Parathyroid adenoma (tissue), 2 donors: ENCODE measurements around the gene TRIM45.

Experiments used
- H2AFZ ChIP-seq: fragments of 300-600 bp; sonication (generic); one replicate; pipeline ENCODE4 v1.7.0; 2017; ENCODE audit warnings: antibody characterized with exemption, mild to moderate bottlenecking
- H3K27ac ChIP-seq: fragments of 300-600 bp; sonication (generic); one replicate; pipeline ENCODE4 v1.7.0; 2017
- H3K27me3 ChIP-seq: fragments of 300-600 bp; sonication (generic); one replicate; pipeline ENCODE4 v1.7.0; 2017; ENCODE audit warnings: low read length; ENCODE audit not compliant: control insufficient read depth, insufficient read depth
- H3K36me3 ChIP-seq: fragments of 300-600 bp; sonication (generic); one replicate; pipeline ENCODE4 v1.7.0; 2017; ENCODE audit warnings: low read length; ENCODE audit not compliant: control insufficient read depth, insufficient read depth
- H3K4me1 ChIP-seq: fragments of 300-600 bp; sonication (generic); one replicate; pipeline ENCODE4 v1.7.0; 2017; ENCODE audit warnings: control low read depth
- H3K4me2 ChIP-seq: fragments of 300-600 bp; sonication (generic); one replicate; pipeline ENCODE4 v1.7.0; 2017; ENCODE audit warnings: low read length
- H3K4me3 ChIP-seq: fragments of 300-600 bp; sonication (generic); one replicate; pipeline ENCODE4 v1.7.0; 2017; ENCODE audit warnings: low read depth, low read length
- H3K79me2 ChIP-seq: fragments of 300-600 bp; sonication (generic); one replicate; pipeline ENCODE4 v1.7.0; 2017; ENCODE audit warnings: control low read depth
- H3K9ac ChIP-seq: fragments of 300-600 bp; sonication (generic); one replicate; pipeline ENCODE4 v1.7.0; 2017; ENCODE audit warnings: mild to moderate bottlenecking
- H3K9me3 ChIP-seq: fragments of 300-600 bp; sonication (generic); one replicate; pipeline ENCODE4 v1.7.0; 2017; ENCODE audit warnings: low read length; ENCODE audit not compliant: control insufficient read depth
- TF ChIP-seq, protein P1 (sequence below): fragments of 300-600 bp; sonication (generic); IDR thresholded peaks from one replicate; pipeline ENCODE4 v1.7.0; 2017; ENCODE audit warnings: antibody characterized with exemption, mild to moderate bottlenecking
- donor health status: primary hyperparathyroidism.

Gene TRIM45

DNA sequence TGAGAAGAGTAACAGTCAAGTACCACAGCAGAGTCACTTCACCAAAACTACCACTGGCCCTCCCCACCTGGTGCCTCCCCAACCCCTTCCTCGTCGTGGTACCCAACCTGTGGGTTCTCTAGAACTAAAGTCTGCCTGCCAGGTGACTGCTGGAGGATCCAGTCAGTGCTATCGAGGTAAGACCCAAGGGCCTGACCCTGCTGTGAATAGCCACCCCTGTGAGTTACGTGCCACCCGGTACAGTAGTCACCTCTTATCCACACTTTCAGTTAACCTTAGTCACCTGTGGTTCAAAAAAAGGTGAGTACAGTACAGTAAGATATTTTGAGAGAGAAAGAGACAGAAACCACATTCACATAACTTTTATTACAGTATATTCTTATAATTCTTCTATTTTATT, 44.9 kb downstream of the TRIM45 start:
- H3K27ac ChIP-seq, result no peak overlapping the region
- no peaks in the 10 kb centered on the region for H3K36me3 ChIP-seq
- no peak overlapping the region for H3K4me3 ChIP-seq
- no peaks in the 10 kb centered on the region for H3K9me3 ChIP-seq
- H3K27me3 ChIP-seq, result no peaks in the 10 kb centered on the region
- H3K9ac ChIP-seq, result no peak overlapping the region
- TF ChIP-seq, protein P1, sequence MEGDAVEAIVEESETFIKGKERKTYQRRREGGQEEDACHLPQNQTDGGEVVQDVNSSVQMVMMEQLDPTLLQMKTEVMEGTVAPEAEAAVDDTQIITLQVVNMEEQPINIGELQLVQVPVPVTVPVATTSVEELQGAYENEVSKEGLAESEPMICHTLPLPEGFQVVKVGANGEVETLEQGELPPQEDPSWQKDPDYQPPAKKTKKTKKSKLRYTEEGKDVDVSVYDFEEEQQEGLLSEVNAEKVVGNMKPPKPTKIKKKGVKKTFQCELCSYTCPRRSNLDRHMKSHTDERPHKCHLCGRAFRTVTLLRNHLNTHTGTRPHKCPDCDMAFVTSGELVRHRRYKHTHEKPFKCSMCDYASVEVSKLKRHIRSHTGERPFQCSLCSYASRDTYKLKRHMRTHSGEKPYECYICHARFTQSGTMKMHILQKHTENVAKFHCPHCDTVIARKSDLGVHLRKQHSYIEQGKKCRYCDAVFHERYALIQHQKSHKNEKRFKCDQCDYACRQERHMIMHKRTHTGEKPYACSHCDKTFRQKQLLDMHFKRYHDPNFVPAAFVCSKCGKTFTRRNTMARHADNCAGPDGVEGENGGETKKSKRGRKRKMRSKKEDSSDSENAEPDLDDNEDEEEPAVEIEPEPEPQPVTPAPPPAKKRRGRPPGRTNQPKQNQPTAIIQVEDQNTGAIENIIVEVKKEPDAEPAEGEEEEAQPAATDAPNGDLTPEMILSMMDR, result no peak
- H2AFZ ChIP-seq, result no peak overlapping the region
- H3K79me2 ChIP-seq, result no peaks in the 10 kb centered on the region
- no peak overlapping the region for H3K4me2 ChIP-seq
- H3K4me1 ChIP-seq, result peaks cover 4% of the 10 kb centered on the region

DNA sequence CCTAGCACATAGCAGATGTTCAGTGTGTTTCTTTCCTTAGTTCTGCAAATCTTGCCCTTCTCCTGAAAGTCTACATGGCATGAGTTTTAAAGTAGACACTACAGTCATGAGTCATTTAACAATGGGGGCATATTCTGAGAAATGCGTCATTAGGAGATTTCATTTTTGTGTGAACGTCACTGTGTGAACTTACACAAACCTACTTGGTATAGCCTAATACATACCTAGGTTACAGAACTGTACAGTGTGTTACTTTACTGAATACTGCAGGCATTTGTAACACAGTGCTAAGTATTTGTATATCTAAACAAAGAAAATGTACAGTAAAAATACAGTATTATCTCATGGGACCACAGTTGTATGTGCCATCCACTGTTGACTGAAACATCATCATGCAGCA, 51.4 kb downstream of the TRIM45 start:
- Histone ChIP-seq H3K27ac (no peak overlapping the region), H3K27me3 (no peaks in the 10 kb centered on the region), H3K4me1 (no peaks in the 10 kb centered on the region), H3K4me2 (no peak overlapping the region), H3K9me3 (no peaks in the 10 kb centered on the region), H3K9ac (no peak overlapping the region), H3K36me3 (no peaks in the 10 kb centered on the region), H3K79me2 (no peaks in the 10 kb centered on the region), H2AFZ (no peak overlapping the region), H3K4me3 (no peak overlapping the region)
- TF ChIP-seq, protein P1, result no peak

DNA sequence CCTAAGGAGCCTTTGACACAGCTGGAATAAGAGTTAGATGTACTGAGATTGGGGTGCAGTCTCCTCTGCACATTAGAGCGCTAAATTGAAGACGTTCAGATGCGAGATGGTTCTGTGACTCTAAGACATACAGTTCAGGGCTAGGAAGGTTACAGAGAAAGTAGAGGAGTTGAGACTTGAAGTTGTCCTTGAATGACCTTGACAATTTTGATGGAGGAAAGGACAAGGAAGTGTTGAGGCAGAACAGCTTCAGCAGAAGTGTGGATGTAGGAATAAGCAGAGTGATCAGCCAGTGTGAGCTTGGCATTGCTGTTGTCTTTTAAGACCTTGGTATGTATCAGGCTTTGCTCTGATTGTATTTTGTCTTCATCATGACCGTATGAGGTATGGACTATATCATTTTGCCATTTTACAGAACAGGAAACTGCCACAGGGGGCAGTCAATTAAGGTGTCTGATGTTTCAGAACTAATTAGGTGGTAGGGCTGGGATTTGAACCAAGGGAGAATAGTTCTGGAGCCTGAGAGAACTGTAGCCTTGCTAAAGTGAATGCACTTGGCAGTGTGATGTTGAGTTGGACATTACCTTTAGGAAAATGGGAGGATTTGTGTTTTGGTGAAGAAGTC, 52.2 kb downstream of the TRIM45 start:
- no peak overlapping the region for H3K4me3 ChIP-seq
- H2AFZ ChIP-seq, result no peak overlapping the region
- no peaks in the 10 kb centered on the region for H3K36me3 ChIP-seq
- H3K4me1 ChIP-seq, result no peaks in the 10 kb centered on the region
- no peaks in the 10 kb centered on the region for H3K9me3 ChIP-seq
- no peak overlapping the region for H3K4me2 ChIP-seq
- TF ChIP-seq, protein P1, result no peak
- H3K27me3 ChIP-seq, result no peaks in the 10 kb centered on the region
- no peak overlapping the region for H3K9ac ChIP-seq
- H3K79me2 ChIP-seq, result no peaks in the 10 kb centered on the region
- H3K27ac ChIP-seq, result no peak overlapping the region

DNA sequence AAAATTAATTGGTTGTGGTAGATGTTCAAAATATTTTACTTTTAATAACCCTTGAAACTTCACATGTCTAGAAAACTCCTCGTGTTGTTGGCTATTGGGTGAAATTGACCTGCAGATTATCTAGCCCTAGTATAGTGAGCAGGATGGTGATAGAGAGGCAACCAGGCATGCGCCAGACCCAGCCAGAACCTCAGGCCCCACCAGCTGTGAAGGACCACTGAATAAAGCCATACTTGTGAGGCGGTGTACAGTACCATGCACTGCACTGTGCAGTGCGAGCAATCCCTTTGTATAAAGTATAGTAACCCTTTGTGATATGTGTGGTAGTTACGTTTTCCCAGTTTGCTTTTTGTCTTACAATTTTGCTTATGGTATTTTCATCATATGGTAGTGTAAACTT, 53.0 kb downstream of the TRIM45 start:
- H3K9ac ChIP-seq, result no peak overlapping the region
- H3K4me2 ChIP-seq, result no peak overlapping the region
- H3K9me3 ChIP-seq, result no peaks in the 10 kb centered on the region

More for the DNA sequence above, 53.0 kb downstream of the TRIM45 start:
- Histone ChIP-seq H3K36me3 (no peaks in the 10 kb centered on the region), H2AFZ (no peak overlapping the region), H3K79me2 (no peaks in the 10 kb centered on the region), H3K27ac (no peak overlapping the region), H3K4me3 (no peak overlapping the region), H3K4me1 (no peaks in the 10 kb centered on the region), H3K27me3 (no peaks in the 10 kb centered on the region)
- TF ChIP-seq, protein P1, result no peak
